ENCODE measurements around the gene ERGIC1. TPM values are rescaled to one million over a fixed set of nuclear protein-coding genes. Genes with fewer than 3 reads are reported as not detected.

ERGIC1 gene
- total and polyA plus RNA-seq, 2 experiments from 2014 or later: 25.2 to 92.2 TPM

- H3K4me3 Mint-ChIP-seq: no peak overlapping the region
- H3K9me3 Mint-ChIP-seq: no peaks in the 10 kb centered on the region
- TF ChIP-seq, protein P1, sequence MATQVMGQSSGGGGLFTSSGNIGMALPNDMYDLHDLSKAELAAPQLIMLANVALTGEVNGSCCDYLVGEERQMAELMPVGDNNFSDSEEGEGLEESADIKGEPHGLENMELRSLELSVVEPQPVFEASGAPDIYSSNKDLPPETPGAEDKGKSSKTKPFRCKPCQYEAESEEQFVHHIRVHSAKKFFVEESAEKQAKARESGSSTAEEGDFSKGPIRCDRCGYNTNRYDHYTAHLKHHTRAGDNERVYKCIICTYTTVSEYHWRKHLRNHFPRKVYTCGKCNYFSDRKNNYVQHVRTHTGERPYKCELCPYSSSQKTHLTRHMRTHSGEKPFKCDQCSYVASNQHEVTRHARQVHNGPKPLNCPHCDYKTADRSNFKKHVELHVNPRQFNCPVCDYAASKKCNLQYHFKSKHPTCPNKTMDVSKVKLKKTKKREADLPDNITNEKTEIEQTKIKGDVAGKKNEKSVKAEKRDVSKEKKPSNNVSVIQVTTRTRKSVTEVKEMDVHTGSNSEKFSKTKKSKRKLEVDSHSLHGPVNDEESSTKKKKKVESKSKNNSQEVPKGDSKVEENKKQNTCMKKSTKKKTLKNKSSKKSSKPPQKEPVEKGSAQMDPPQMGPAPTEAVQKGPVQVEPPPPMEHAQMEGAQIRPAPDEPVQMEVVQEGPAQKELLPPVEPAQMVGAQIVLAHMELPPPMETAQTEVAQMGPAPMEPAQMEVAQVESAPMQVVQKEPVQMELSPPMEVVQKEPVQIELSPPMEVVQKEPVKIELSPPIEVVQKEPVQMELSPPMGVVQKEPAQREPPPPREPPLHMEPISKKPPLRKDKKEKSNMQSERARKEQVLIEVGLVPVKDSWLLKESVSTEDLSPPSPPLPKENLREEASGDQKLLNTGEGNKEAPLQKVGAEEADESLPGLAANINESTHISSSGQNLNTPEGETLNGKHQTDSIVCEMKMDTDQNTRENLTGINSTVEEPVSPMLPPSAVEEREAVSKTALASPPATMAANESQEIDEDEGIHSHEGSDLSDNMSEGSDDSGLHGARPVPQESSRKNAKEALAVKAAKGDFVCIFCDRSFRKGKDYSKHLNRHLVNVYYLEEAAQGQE (IDR thresholded peaks at IDR 0.05; ENCODE audit: unreplicated experiment): no peak
- TF ChIP-seq ZNF114 (CRISPR knock-in tag; IDR thresholded peaks at IDR 0.05): no peak
- TF ChIP-seq JUNB (IDR thresholded peaks at IDR 0.05; ENCODE audit: unreplicated experiment): no peak
- no peak for TF ChIP-seq EZH2 (IDR thresholded peaks at IDR 0.05; ENCODE audit: low read depth, unreplicated experiment)
- no peak for TF ChIP-seq ZNF462 (CRISPR knock-in tag; IDR thresholded peaks at IDR 0.05)
- TF ChIP-seq CREB1 (CRISPR knock-in tag; IDR thresholded peaks at IDR 0.05; ENCODE audit: low read depth): no peak
- no peak for TF ChIP-seq ZNF331 (CRISPR knock-in tag; IDR thresholded peaks at IDR 0.05; ENCODE audit: low read depth)
- no peak for TF ChIP-seq CTCF (conservative IDR thresholded peaks at IDR 0.05; ENCODE audit: low read depth in 2 of 2)
- TF ChIP-seq NANOG (IDR thresholded peaks at IDR 0.05; ENCODE audit: borderline replicate concordance): no peak
- no peak for TF ChIP-seq STAT1 (IDR thresholded peaks at IDR 0.05; ENCODE audit: unreplicated experiment)
- TF ChIP-seq, protein P2, sequence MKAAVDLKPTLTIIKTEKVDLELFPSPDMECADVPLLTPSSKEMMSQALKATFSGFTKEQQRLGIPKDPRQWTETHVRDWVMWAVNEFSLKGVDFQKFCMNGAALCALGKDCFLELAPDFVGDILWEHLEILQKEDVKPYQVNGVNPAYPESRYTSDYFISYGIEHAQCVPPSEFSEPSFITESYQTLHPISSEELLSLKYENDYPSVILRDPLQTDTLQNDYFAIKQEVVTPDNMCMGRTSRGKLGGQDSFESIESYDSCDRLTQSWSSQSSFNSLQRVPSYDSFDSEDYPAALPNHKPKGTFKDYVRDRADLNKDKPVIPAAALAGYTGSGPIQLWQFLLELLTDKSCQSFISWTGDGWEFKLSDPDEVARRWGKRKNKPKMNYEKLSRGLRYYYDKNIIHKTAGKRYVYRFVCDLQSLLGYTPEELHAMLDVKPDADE (IDR thresholded peaks at IDR 0.05): no peak
- Histone ChIP-seq H3F3A (replicated peaks; ENCODE audit: low read depth) (no peaks in the 10 kb centered on the region), H3K79me2 (replicated peaks; ENCODE audit: insufficient read depth) (no peaks in the 10 kb centered on the region), H3K4me1 (ENCODE audit: insufficient read depth) (peaks cover 6% of the 10 kb centered on the region; the same call in 1 of the 2 replicates), H3K4me3 (no peak overlapping the region), H2AFZ (no peak overlapping the region), H4K20me1 (replicated peaks; ENCODE audit: insufficient read depth) (no peaks in the 10 kb centered on the region; the same call in 1 of the 2 replicates), H3K9me2 (ENCODE audit: insufficient read depth) (no peaks in the 10 kb centered on the region), H3K27ac (ENCODE audit: low read depth) (no peak overlapping the region), H3K36me3 (ENCODE audit: insufficient read depth) (no peaks in the 10 kb centered on the region), H3K4me2 (no peak overlapping the region), H3K27me3 (ENCODE audit: insufficient read depth) (no peaks in the 10 kb centered on the region)
- H3K36me3 Mint-ChIP-seq (ENCODE audit: low read depth): no peaks in the 10 kb centered on the region
- ATAC-seq (no peak), DNase-seq (ENCODE audit: low spot score) (no peak)
- no peak overlapping the region for H3K27ac Mint-ChIP-seq
- peaks cover 5% of the 10 kb centered on the region; the same call in 2 of the 3 replicates for H3K4me1 Mint-ChIP-seq
- peaks cover 6% of the 10 kb centered on the region for H3K27me3 Mint-ChIP-seq (ENCODE audit: insufficient read depth, low read depth, poor library complexity)
These were observed 42.8 kb upstream of the ERGIC1 start for GRCh38 chr5:172791286-172791685.
